ENCODE measurements around the gene RNASEL.
"Not testable (repeated sequence)": the region's sequence is repeated elsewhere in the genome, so short reads cannot be mapped to it uniquely, and the experiment has no call there.

The RNASEL gene

DNA sequence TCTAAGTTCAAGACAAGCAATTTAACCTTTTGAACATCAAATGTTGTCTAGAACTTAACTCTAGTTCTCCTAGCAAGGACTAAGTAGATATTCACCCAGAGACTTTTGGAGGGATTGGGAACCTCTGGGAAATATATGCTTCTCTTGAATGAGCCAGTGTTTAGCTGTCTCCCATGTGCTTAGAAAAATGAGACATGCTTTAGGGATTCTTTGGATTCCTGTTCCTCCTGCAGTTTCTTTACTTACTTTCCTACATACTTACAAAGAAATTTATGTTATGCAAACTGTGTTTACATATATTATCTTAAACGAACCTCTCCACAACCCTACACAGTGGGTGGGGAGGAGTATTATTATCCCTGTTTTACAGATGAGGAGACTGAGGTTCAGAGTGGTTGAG is 39.2 kb downstream of the RNASEL start:
- no peak for TF ChIP-seq EZH2phosphoT487 (IDR thresholded peaks at IDR 0.05; ENCODE audit: borderline replicate concordance, low read length)
- TF ChIP-seq, protein P1, sequence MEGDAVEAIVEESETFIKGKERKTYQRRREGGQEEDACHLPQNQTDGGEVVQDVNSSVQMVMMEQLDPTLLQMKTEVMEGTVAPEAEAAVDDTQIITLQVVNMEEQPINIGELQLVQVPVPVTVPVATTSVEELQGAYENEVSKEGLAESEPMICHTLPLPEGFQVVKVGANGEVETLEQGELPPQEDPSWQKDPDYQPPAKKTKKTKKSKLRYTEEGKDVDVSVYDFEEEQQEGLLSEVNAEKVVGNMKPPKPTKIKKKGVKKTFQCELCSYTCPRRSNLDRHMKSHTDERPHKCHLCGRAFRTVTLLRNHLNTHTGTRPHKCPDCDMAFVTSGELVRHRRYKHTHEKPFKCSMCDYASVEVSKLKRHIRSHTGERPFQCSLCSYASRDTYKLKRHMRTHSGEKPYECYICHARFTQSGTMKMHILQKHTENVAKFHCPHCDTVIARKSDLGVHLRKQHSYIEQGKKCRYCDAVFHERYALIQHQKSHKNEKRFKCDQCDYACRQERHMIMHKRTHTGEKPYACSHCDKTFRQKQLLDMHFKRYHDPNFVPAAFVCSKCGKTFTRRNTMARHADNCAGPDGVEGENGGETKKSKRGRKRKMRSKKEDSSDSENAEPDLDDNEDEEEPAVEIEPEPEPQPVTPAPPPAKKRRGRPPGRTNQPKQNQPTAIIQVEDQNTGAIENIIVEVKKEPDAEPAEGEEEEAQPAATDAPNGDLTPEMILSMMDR (IDR thresholded peaks at IDR 0.05; ENCODE audit: low read depth, low read length, poor library complexity, severe bottlenecking): no peak
- Histone ChIP-seq H3F3A (ENCODE audit: control insufficient read depth, insufficient read depth) (no peaks in the 10 kb centered on the region), H3K27me3 (ENCODE audit: control insufficient read depth, low read length) (no peaks in the 10 kb centered on the region), H4K20me1 (ENCODE audit: control insufficient read depth, insufficient read depth, low read depth, low read length) (no peaks in the 10 kb centered on the region), H3K9me2 (replicated peaks; ENCODE audit: control insufficient read depth, low read length) (no peaks in the 10 kb centered on the region), H3K79me2 (ENCODE audit: control insufficient read depth, low read length) (no peaks in the 10 kb centered on the region), H3K9me3 (ENCODE audit: control insufficient read depth, insufficient read depth, low read length) (no peaks in the 10 kb centered on the region; the same call in 1 of the 2 replicates), H3K4me3 (ENCODE audit: low read length) (no peak overlapping the region), H3K27ac (ENCODE audit: low read depth, low read length) (no peak overlapping the region), H3K4me2 (ENCODE audit: low read length) (no peak overlapping the region), H3K36me3 (ENCODE audit: control insufficient read depth, low read length) (no peaks in the 10 kb centered on the region), H3K4me1 (ENCODE audit: control insufficient read depth, low read length) (no peaks in the 10 kb centered on the region)

DNA sequence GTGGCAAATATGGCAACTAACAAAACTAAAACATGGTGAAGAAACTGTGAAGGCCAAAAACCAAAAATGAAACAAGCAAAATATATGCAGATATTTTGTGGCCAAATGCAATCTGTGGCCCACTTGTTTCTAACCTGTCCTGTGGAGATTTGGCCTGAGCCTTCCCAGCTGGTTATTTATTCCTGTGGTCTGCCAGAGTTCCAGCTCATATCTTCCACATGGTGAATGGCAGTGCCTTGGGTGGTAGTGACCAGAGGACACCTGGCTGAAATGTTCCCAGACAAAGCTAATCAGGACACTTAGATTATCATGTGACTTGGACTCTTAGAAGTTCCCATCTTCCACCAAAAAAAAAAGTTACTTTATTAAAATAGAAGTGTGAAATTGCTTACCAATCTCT is 39.7 kb downstream of the RNASEL start:
- H3K27me3 ChIP-seq (ENCODE audit: control insufficient read depth, low read length): no peaks in the 10 kb centered on the region
- no peaks in the 10 kb centered on the region for H3K36me3 ChIP-seq (ENCODE audit: control insufficient read depth, low read length)
- H3K27ac ChIP-seq (ENCODE audit: low read depth, low read length): no peak overlapping the region
- H4K20me1 ChIP-seq (ENCODE audit: control insufficient read depth, insufficient read depth, low read depth, low read length): no peaks in the 10 kb centered on the region
- H3F3A ChIP-seq (ENCODE audit: control insufficient read depth, insufficient read depth): no peaks in the 10 kb centered on the region
- no peaks in the 10 kb centered on the region; the same call in 1 of the 2 replicates for H3K9me3 ChIP-seq (ENCODE audit: control insufficient read depth, insufficient read depth, low read length)
- H3K4me3 ChIP-seq (ENCODE audit: low read length): no peak overlapping the region
- H3K4me2 ChIP-seq (ENCODE audit: low read length): no peak overlapping the region
- TF ChIP-seq, protein P1 (IDR thresholded peaks at IDR 0.05; ENCODE audit: low read depth, low read length, poor library complexity, severe bottlenecking): no peak
- TF ChIP-seq EZH2phosphoT487 (IDR thresholded peaks at IDR 0.05; ENCODE audit: borderline replicate concordance, low read length): no peak
- H3K9me2 ChIP-seq (replicated peaks; ENCODE audit: control insufficient read depth, low read length): no peaks in the 10 kb centered on the region
- H3K4me1 ChIP-seq (ENCODE audit: control insufficient read depth, low read length): no peaks in the 10 kb centered on the region
- H3K79me2 ChIP-seq (ENCODE audit: control insufficient read depth, low read length): no peaks in the 10 kb centered on the region

GRCh38 chr1:182533896-182534295 is 55.2 kb downstream of the RNASEL start:
- Histone ChIP-seq H3K27ac (ENCODE audit: low read depth, low read length) (no peak overlapping the region), H3K9me3 (ENCODE audit: control insufficient read depth, insufficient read depth, low read length) (no peaks in the 10 kb centered on the region; the same call in 1 of the 2 replicates), H3F3A (ENCODE audit: control insufficient read depth, insufficient read depth) (no peaks in the 10 kb centered on the region), H3K79me2 (ENCODE audit: control insufficient read depth, low read length) (no peaks in the 10 kb centered on the region), H3K4me3 (ENCODE audit: low read length) (no peak overlapping the region), H3K4me1 (ENCODE audit: control insufficient read depth, low read length) (no peaks in the 10 kb centered on the region), H3K4me2 (ENCODE audit: low read length) (no peak overlapping the region), H3K9me2 (replicated peaks; ENCODE audit: control insufficient read depth, low read length) (no peaks in the 10 kb centered on the region), H4K20me1 (ENCODE audit: control insufficient read depth, insufficient read depth, low read depth, low read length) (no peaks in the 10 kb centered on the region), H3K36me3 (ENCODE audit: control insufficient read depth, low read length) (no peaks in the 10 kb centered on the region), H3K27me3 (ENCODE audit: control insufficient read depth, low read length) (peaks cover 14% of the 10 kb centered on the region)
- TF ChIP-seq, protein P1 (IDR thresholded peaks at IDR 0.05; ENCODE audit: low read depth, low read length, poor library complexity, severe bottlenecking): no peak
- no peak for TF ChIP-seq EZH2phosphoT487 (IDR thresholded peaks at IDR 0.05; ENCODE audit: borderline replicate concordance, low read length)

GRCh38 chr1:182528206-182528605 is 60.9 kb downstream of the RNASEL start:
- not testable (repeated sequence) for H3K9me3 ChIP-seq (ENCODE audit: control insufficient read depth, insufficient read depth, low read length); H3K36me3 ChIP-seq (ENCODE audit: control insufficient read depth, low read length); H3K4me1 ChIP-seq (ENCODE audit: control insufficient read depth, low read length); H3K27ac ChIP-seq (ENCODE audit: low read depth, low read length); H3K9me2 ChIP-seq (replicated peaks; ENCODE audit: control insufficient read depth, low read length); H4K20me1 ChIP-seq (ENCODE audit: control insufficient read depth, insufficient read depth, low read depth, low read length); H3F3A ChIP-seq (ENCODE audit: control insufficient read depth, insufficient read depth); H3K4me3 ChIP-seq (ENCODE audit: low read length); H3K4me2 ChIP-seq (ENCODE audit: low read length); H3K79me2 ChIP-seq (ENCODE audit: control insufficient read depth, low read length)
- H3K27me3 ChIP-seq (ENCODE audit: control insufficient read depth, low read length): peaks cover 11% of the 10 kb centered on the region

Measured in DOHH2 (cell line).